MCF 10A (cell line): ENCODE results near the gene EXPH5. TPM values are rescaled to one million over a fixed set of nuclear protein-coding genes. Genes with fewer than 3 reads are reported as not detected.

Source experiments
- BruUV-seq: library from RNA; stranded (reverse); fragments of 400-500 nt; replicated peaks from 2 replicates; lab custom pipeline; 2021; lab: Mats Ljungman, UMichigan
- CTCF ChIA-PET: fragments of 300-600 bp; sonication (Branson Sonifier 250); formaldehyde crosslinking; extraction: SDS; loops from one replicate; lab custom pipeline; 2021; ENCODE audit warnings: antibody characterized with exemption, inconsistent platforms; lab: Yijun Ruan, JAX
- POLR2A ChIA-PET: fragments of 300-600, 350-650 bp; sonication (Branson Sonifier 250); formaldehyde crosslinking; extraction: SDS; loops from one replicate; lab custom pipeline; 2020; ENCODE audit warnings: antibody characterized with exemption, inconsistent platforms; lab: Yijun Ruan, JAX
- DNase-seq: peaks from one replicate; pipeline ENCODE4 v3.0.0-alpha.2; 2018; ENCODE audit not compliant: unreplicated experiment
- H3K27ac Mint-ChIP-seq: one replicate; pipeline ENCODE4 v1.8.0; 2022; ENCODE audit warnings: mild to moderate bottlenecking, low read depth, mixed read lengths; ENCODE audit not compliant: unreplicated experiment
- H3K27me3 Mint-ChIP-seq: one replicate; pipeline ENCODE4 v1.8.0; 2022; ENCODE audit warnings: mixed read lengths; ENCODE audit not compliant: insufficient read depth, unreplicated experiment
- H3K36me3 Mint-ChIP-seq: one replicate; pipeline ENCODE4 v1.8.0; 2022; ENCODE audit warnings: mild to moderate bottlenecking, moderate library complexity, mixed read lengths; ENCODE audit not compliant: insufficient read depth, unreplicated experiment
- H3K4me1 Mint-ChIP-seq: one replicate; pipeline ENCODE4 v1.8.0; 2022; ENCODE audit warnings: mixed read lengths; ENCODE audit not compliant: insufficient read depth, unreplicated experiment
- H3K4me3 Mint-ChIP-seq: one replicate; pipeline ENCODE4 v1.8.0; 2022; ENCODE audit warnings: mild to moderate bottlenecking, moderate library complexity, mixed read lengths; ENCODE audit not compliant: unreplicated experiment
- H3K9me3 Mint-ChIP-seq: one replicate; pipeline ENCODE4 v1.8.0; 2022; ENCODE audit warnings: mixed read lengths; ENCODE audit not compliant: unreplicated experiment
- CTCF ChIP-seq: fragments of 200-600 bp; IDR thresholded peaks from one replicate; pipeline ENCODE4 v1.8.0; 2022; ENCODE audit warnings: antibody characterized with exemption, mild to moderate bottlenecking; ENCODE audit not compliant: unreplicated experiment
- intact Hi-C: fragments of 100-400 bp; cut with micrococcal nuclease; formaldehyde crosslinking; loops from 2 replicates; pipeline ENCODE4 v1.14.1; 2022
- total RNA-seq: library from RNA; stranded (reverse); gene quantifications from 2 replicates; pipeline ENCODE4 v1.2.3, GENCODE V29; 2022

EXPH5 gene
- total RNA-seq, 1 experiment from 2014 or later = 9.2 TPM

GRCh38 chr11:108472681-108473080 is 120.9 kb downstream of the EXPH5 start:
- Mint-ChIP-seq H3K36me3 (no peaks in the 10 kb centered on the region), H3K4me3 (no peak overlapping the region), H3K4me1 (no peaks in the 10 kb centered on the region), H3K9me3 (no peaks in the 10 kb centered on the region), H3K27me3 (no peaks in the 10 kb centered on the region), H3K27ac (no peak overlapping the region)
- TF ChIP-seq CTCF = no peak
- ChIA-PET CTCF (interaction anchor here (0.6 kb wide), 1 partner anchor 168 kb away, joined by 8 read pairs; no protein-coding TSS in a partner anchor), POLR2A (no interaction called here)
- BruUV-seq = no TSS peak
- intact Hi-C loops = no loop called here
- no peak for DNase-seq

GRCh38 chr11:108468478-108468864 is 125.1 kb downstream of the EXPH5 start:
- no peak for DNase-seq
- H3K4me1 Mint-ChIP-seq = peaks cover 11% of the 10 kb centered on the region
- BruUV-seq = no TSS peak
- no peak overlapping the region for H3K27ac Mint-ChIP-seq
- no peaks in the 10 kb centered on the region for H3K27me3 Mint-ChIP-seq
- H3K4me3 Mint-ChIP-seq = no peak overlapping the region
- no peaks in the 10 kb centered on the region for H3K9me3 Mint-ChIP-seq
- ChIA-PET POLR2A (interaction anchor here (0.8 kb wide), 1 partner anchor 178 kb away, joined by 3 read pairs; no protein-coding TSS in a partner anchor), CTCF (no interaction called here)
- no peaks in the 10 kb centered on the region for H3K36me3 Mint-ChIP-seq
- intact Hi-C loops = loop anchor here (5.0 kb wide), 1 partner anchor 179 kb away; no protein-coding TSS in a partner anchor
- TF ChIP-seq CTCF = no peak

- peak within 1 kb of the TSS; percentile 93 for H3K4me3 Mint-ChIP-seq
- no peaks in the 10 kb centered on the region for H3K9me3 Mint-ChIP-seq
- peaks cover 11% of the 10 kb centered on the region for H3K4me1 Mint-ChIP-seq
- intact Hi-C loops = loop anchor here (2.0 to 5.0 kb wide), 2 partner anchors 180 to 244 kb away; partner anchors contain the start of genes ATM and NPAT
- DNase-seq = peak; percentile 98
- no peaks in the 10 kb centered on the region for H3K36me3 Mint-ChIP-seq
- TF ChIP-seq CTCF = no peak
- peak within 1 kb of the TSS; percentile 100 for H3K27ac Mint-ChIP-seq
- no peaks in the 10 kb centered on the region for H3K27me3 Mint-ChIP-seq
- no TSS peak for BruUV-seq
- ChIA-PET POLR2A (interaction anchor here (0.6 to 1.8 kb wide), 26 partner anchors 8 to 1624 kb away, joined by 3 to 11 read pairs (median 4); partner anchors contain the start of genes DDX10 and EXPH5), CTCF (interaction anchor here (0.6 to 0.9 kb wide), 4 partner anchors 11 to 180 kb away, joined by 3 to 4 read pairs (median 4); no protein-coding TSS in a partner anchor)
These were observed 126.3 kb downstream of the EXPH5 start, which contains the start of gene C11orf65 for GRCh38 chr11:108467091-108467823. Gene C11orf65, minus strand, starts transcription at chr11:108467529. Its CDS starts 5,970 bp downstream, at chr11:108461559.

- intact Hi-C loops = loop anchor here (2.0 to 5.0 kb wide), 2 partner anchors 181 to 244 kb away; partner anchors contain the start of genes ATM and NPAT
- TF ChIP-seq CTCF = no peak
- Mint-ChIP-seq H3K27ac (peak overlapping the region; percentile 100), H3K36me3 (no peaks in the 10 kb centered on the region), H3K4me1 (peaks cover 11% of the 10 kb centered on the region), H3K27me3 (no peaks in the 10 kb centered on the region), H3K4me3 (peak overlapping the region; percentile 93), H3K9me3 (no peaks in the 10 kb centered on the region)
- ChIA-PET CTCF (interaction anchor here (0.7 to 0.9 kb wide), 2 partner anchors 145 to 181 kb away, joined by 3 to 4 read pairs; no protein-coding TSS in a partner anchor), POLR2A (interaction anchor here (0.6 to 1.8 kb wide), 24 partner anchors 7 to 1625 kb away, joined by 3 to 11 read pairs (median 4); partner anchors contain the start of genes DDX10 and EXPH5)
- BruUV-seq = no TSS peak
- DNase-seq = no peak
These were observed 127.2 kb downstream of the EXPH5 start for GRCh38 chr11:108466405-108466804.
